Stimulated activated CD4-positive, alpha-beta T cell treated with anti-CD3 and anti-CD28 coated beads, Interleukin-4, amount 100 ng/mL, for 4 hours (primary cell): Measurements from ENCODE around the gene C15orf40.

ENCODE experiments used
- DNase-seq, 2 experiments: peaks; one replicate each; pipeline ENCODE4 v3.0.0-alpha.2; 2020

Gene C15orf40

GRCh38 chr15:82992436-82992998 lies 18.9 kb downstream of the C15orf40 start:
- no peak for DNase-seq

GRCh38 chr15:82986442-82986780 lies 25.0 kb downstream of the C15orf40 start:
- DNase-seq, result no peak

- DNase-seq, result peak; percentile 81 to 93
These were observed 25.6 kb downstream of the C15orf40 start, which contains the start of gene RAMAC for GRCh38 chr15:82985688-82986441. Gene RAMAC (plus strand): TSS chr15:82986210. CDS start chr15:82989019, 2,809 bp downstream.

- no peak for DNase-seq
These were observed 30.5 kb downstream of the C15orf40 start for GRCh38 chr15:82980981-82981380.

GRCh38 chr15:82979726-82980125 lies 31.7 kb downstream of the C15orf40 start:
- DNase-seq, result no peak

- no peak for DNase-seq
These were observed 33.0 kb downstream of the C15orf40 start for GRCh38 chr15:82978438-82978837.

- no peak for DNase-seq
These were observed 34.4 kb downstream of the C15orf40 start for GRCh38 chr15:82977076-82977475.

GRCh38 chr15:82972990-82973389 lies 38.4 kb downstream of the C15orf40 start:
- DNase-seq, result no peak

- no peak for DNase-seq
These were observed 40.0 kb downstream of the C15orf40 start for GRCh38 chr15:82971218-82971984.

- no peak for DNase-seq
These were observed 40.7 kb downstream of the C15orf40 start for GRCh38 chr15:82970696-82971095.

GRCh38 chr15:82970078-82970686 lies 41.3 kb downstream of the C15orf40 start:
- DNase-seq, result no peak

GRCh38 chr15:82969353-82969752 lies 42.1 kb downstream of the C15orf40 start:
- no peak for DNase-seq

- DNase-seq, result no peak
These were observed 43.4 kb downstream of the C15orf40 start for GRCh38 chr15:82968066-82968465.

GRCh38 chr15:82966671-82967071 lies 44.8 kb downstream of the C15orf40 start:
- no peak for DNase-seq

GRCh38 chr15:82964890-82965289 lies 46.5 kb downstream of the C15orf40 start:
- DNase-seq, result no peak

GRCh38 chr15:82963471-82964341 lies 47.7 kb downstream of the C15orf40 start:
- no peak for DNase-seq

GRCh38 chr15:82960766-82961165 lies 50.7 kb downstream of the C15orf40 start:
- DNase-seq, result no peak

- DNase-seq, result no peak
These were observed 52.0 kb downstream of the C15orf40 start for GRCh38 chr15:82959423-82959822.

GRCh38 chr15:82958638-82959037 lies 52.8 kb downstream of the C15orf40 start:
- DNase-seq, result no peak

- peak in 1 of 2 experiments; percentile 15 for DNase-seq
These were observed 59.0 kb downstream of the C15orf40 start, which contains the start of gene HOMER2 for GRCh38 chr15:82952158-82953081. Gene HOMER2 (minus strand): TSS chr15:82952720. CDS start chr15:82952535, 185 bp downstream.
